ACC112 (cell line): ENCODE data around the gene SMAP1.

Experiments
- H2AFZ ChIP-seq: fragments of 200-600 bp; sonication (generic); one replicate; pipeline ENCODE4 v1.6.0; 2017; ENCODE audit warnings: antibody characterized with exemption, low read length; ENCODE audit not compliant: unreplicated experiment
- H3K27ac ChIP-seq: fragments of 200-600 bp; sonication (generic); 2 replicates; pipeline ENCODE4 v1.5.1; 2014; ENCODE audit warnings: low read depth, mild to moderate bottlenecking, antibody characterized with exemption, low read length, moderate library complexity
- H3K27me3 ChIP-seq: fragments of 200-600 bp; sonication (generic); 2 replicates; pipeline ENCODE4 v1.6.1; 2014; ENCODE audit warnings: mild to moderate bottlenecking, antibody characterized with exemption, low read length, moderate library complexity, mixed read lengths; ENCODE audit not compliant: insufficient read depth
- H3K36me3 ChIP-seq: fragments of 200-600 bp; sonication (generic); 2 replicates; pipeline ENCODE4 v1.6.1; 2016; ENCODE audit warnings: mild to moderate bottlenecking, antibody characterized with exemption, low read length, moderate library complexity, mixed read lengths; ENCODE audit not compliant: insufficient read depth
- H3K4me1 ChIP-seq: fragments of 200-600 bp; sonication (generic); one replicate; pipeline ENCODE4 v1.6.1; 2016; ENCODE audit warnings: low read length, mixed read lengths; ENCODE audit not compliant: insufficient read depth, unreplicated experiment, control insufficient read depth
- H3K4me3 ChIP-seq: fragments of 200-600 bp; sonication (generic); 2 replicates; pipeline ENCODE4 v1.5.1; 2014; ENCODE audit warnings: mild to moderate bottlenecking, low read depth, low read length
- H3K79me2 ChIP-seq: fragments of 200-600 bp; sonication (generic); one replicate; pipeline ENCODE4 v1.6.0; 2016; ENCODE audit warnings: low read length; ENCODE audit not compliant: control insufficient read depth, unreplicated experiment, insufficient read depth

The SMAP1 gene

DNA sequence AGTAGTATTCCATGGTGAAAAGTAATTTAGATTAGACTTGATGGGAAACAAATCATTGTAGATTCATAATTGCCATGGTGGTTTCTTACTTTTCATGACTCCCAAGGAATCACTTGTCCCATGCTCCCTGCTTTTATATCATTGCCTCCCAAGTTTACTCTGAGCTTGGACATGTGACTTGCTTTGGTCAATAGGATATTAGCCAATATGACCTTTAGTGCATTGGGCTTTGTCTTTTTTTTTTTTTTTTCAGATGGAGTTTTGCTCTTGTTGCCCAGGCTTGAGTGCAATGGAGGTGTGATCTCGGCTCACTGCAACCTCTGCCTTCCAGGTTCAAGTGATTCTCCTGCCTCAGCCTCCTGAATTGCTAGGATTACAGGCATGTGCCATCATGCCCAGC is 15.5 kb upstream of the SMAP1 start:
- H3K27me3 ChIP-seq = no peaks in the 10 kb centered on the region
- no peaks in the 10 kb centered on the region for H3K36me3 ChIP-seq
- H3K4me1 ChIP-seq = no peaks in the 10 kb centered on the region
- H3K4me3 ChIP-seq = no peak overlapping the region
- H3K27ac ChIP-seq = no peak overlapping the region
- no peaks in the 10 kb centered on the region for H3K79me2 ChIP-seq
- no peak overlapping the region for H2AFZ ChIP-seq

DNA sequence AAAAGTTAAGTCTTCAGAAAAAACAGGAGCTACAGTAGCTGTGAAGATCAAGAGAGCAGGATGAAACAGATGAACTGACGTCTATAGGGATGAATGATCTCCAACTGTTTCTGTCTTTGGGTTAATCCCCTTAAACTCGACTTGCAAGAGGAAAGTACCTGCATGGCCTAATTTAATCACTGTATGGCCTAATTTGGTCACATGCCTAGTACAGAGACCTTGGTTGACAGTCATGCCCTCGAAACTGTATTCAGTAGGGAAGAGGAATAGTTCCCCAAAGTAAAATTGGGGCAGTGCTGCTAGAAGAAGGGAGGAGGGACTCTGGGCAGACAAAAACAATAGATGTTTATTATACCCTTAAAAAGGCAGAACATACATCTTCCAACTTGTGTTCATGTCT is 10.0 kb upstream of the SMAP1 start:
- no peak overlapping the region for H3K4me3 ChIP-seq
- H3K79me2 ChIP-seq = no peaks in the 10 kb centered on the region
- no peak overlapping the region for H3K27ac ChIP-seq
- peaks cover 19% of the 10 kb centered on the region; the same call in 1 of the 2 replicates for H3K27me3 ChIP-seq
- no peaks in the 10 kb centered on the region for H3K36me3 ChIP-seq
- no peaks in the 10 kb centered on the region for H3K4me1 ChIP-seq
- H2AFZ ChIP-seq = no peak overlapping the region

DNA sequence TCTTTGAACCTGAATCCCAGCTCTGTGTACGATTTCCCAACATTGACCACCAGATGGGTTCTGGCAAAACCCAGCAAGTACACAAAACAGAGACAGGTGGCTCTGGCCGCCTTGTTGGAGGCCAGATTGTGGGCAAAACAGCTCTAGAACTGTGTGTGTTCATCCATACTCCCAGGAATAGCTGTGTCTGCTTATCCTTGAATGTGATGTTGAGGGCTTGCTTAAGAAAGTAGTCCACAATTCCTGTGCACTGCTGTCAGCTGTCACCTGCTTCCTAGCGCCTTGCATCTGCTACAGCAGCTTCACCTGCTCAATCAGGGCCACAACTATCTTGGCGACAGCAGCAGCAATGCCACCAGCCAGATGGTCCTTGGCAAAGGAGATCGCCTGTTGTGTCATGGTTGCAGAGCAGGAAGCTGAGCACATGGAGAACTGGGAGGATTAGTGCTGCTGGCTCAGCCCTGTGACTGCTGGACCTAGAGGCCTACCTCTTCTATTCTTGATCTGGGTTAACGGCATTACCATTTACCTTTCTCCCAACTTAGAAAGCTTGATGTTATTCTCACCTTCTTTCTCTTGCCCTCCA is 3.7 kb upstream of the SMAP1 start:
- no peak overlapping the region for H2AFZ ChIP-seq
- H3K27ac ChIP-seq = no peak overlapping the region
- no peak overlapping the region for H3K4me3 ChIP-seq
- H3K79me2 ChIP-seq = peaks cover 7% of the 10 kb centered on the region
- peaks cover 19% of the 10 kb centered on the region; the same call in 1 of the 2 replicates for H3K27me3 ChIP-seq
- no peaks in the 10 kb centered on the region for H3K36me3 ChIP-seq
- H3K4me1 ChIP-seq = peaks cover 9% of the 10 kb centered on the region

DNA sequence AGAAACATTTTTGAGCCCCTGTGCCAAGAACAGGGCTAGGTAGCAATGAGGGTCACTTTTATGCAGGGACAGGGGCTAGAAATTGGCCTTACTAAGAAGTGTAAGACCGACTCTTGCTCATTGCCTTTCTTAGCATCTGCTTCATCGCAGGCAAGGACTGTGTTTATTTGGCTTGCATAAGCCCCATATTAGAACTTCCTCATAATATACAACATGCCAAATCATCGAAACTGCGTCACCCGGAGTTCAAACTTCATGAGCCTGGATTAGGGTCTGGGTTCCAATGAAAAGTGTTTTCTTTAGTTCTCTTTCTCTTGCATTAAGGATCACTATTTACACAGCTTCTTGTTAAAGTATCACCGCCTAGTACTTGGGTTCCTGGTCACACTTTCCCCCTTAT is 977 bp upstream of the SMAP1 start:
- peaks cover 32% of the 10 kb centered on the region for H3K79me2 ChIP-seq
- peaks cover 13% of the 10 kb centered on the region for H3K4me1 ChIP-seq
- peak overlapping the region; percentile 92 for H2AFZ ChIP-seq
- H3K4me3 ChIP-seq = peak overlapping the region; percentile 85
- peaks cover 10% of the 10 kb centered on the region; the same call in 1 of the 2 replicates for H3K27me3 ChIP-seq
- no peak overlapping the region for H3K27ac ChIP-seq
- H3K36me3 ChIP-seq = no peaks in the 10 kb centered on the region

DNA sequence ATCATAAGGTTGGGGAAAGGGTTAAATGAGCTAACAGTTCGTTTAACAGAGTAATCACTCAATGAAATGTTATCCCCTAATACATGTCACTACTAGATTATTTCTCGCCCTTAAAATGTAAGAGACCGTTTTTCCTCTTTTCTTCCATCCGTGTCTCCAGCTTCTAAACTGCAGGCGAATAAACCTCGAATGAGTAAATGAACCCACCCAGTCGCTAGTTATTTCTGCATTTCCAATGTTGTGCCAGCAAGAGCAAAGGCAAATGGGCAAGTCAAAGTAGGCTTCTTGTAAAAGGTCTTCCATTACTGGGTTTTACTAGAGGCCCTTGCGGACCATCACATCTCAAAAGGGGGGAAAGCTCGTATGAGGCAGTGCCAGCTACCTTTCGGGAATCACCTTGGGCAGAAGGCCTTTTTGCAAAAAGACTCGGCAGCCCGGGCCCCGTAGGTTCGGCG is 400 bp upstream of the SMAP1 start:
- H3K36me3 ChIP-seq = no peaks in the 10 kb centered on the region
- H3K4me3 ChIP-seq = peak overlapping the region; percentile 85
- peaks cover 37% of the 10 kb centered on the region for H3K79me2 ChIP-seq
- no peak overlapping the region for H3K27ac ChIP-seq
- H3K4me1 ChIP-seq = peaks cover 13% of the 10 kb centered on the region
- H2AFZ ChIP-seq = peak overlapping the region; percentile 92
- peaks cover 4% of the 10 kb centered on the region; the same call in 1 of the 2 replicates for H3K27me3 ChIP-seq

DNA sequence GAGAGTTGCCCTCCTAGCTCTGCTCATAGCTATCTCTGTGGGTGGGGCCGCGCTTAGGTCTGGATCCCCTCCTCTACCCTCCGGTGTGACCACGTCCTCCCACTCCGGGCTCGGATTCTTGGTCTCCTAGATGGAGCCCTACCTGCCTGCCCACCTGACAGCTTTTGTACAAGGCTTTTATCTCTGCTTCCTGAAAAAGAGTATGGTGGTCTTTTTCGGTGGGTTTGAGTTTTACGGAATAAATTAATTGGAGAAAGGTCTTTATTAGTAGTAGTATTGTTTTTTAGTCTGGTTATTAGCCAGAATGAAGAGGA is 773 bp downstream of the SMAP1 start:
- Histone ChIP-seq H2AFZ (peak overlapping the region; percentile 64), H3K79me2 (peaks cover 46% of the 10 kb centered on the region), H3K36me3 (no peaks in the 10 kb centered on the region), H3K4me3 (peak overlapping the region; percentile 85), H3K27me3 (no peaks in the 10 kb centered on the region), H3K27ac (no peak overlapping the region), H3K4me1 (peaks cover 18% of the 10 kb centered on the region)

DNA sequence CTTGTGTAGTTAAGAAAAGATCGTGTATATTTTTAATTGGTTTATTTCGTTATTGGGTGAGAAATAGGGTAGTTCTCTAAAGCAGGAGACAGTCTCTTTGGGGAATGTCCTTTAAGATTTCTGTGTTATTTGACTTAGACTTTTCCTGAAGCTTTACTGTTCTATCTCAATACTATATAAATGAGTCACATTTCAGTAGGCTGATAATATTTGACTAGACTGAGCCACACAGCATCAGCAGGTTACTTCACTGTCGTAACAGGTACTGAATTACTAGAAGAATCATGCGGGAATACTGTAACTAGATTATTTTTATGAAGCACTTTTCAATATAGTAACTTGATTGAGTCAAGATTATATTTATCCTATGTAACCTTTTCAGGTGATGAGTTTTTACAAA is 1.4 kb downstream of the SMAP1 start:
- Histone ChIP-seq H2AFZ (no peak overlapping the region), H3K4me1 (peaks cover 21% of the 10 kb centered on the region), H3K4me3 (peak overlapping the region; percentile 85), H3K36me3 (no peaks in the 10 kb centered on the region), H3K27ac (no peak overlapping the region), H3K79me2 (peaks cover 48% of the 10 kb centered on the region), H3K27me3 (no peaks in the 10 kb centered on the region)

DNA sequence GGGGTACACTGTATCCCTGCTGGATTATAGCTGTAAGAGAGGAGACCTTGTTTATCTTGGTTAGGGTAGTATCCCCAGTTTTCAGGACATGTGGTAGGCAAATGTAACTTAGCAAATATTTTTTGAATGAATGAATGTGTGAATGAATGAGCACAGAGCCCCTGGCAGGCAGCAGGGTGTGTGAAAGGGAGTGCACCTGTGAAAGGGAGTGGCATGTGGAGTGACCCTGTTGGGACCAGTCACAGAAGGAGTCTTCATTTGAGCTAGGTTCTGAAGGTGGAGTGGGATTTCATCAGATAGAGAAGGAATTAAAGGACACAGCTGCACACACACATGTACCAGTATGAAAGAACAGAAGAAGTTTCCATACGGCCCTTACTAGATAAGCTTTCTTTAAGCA is 4.9 kb downstream of the SMAP1 start:
- peaks cover 66% of the 10 kb centered on the region for H3K79me2 ChIP-seq

DNA sequence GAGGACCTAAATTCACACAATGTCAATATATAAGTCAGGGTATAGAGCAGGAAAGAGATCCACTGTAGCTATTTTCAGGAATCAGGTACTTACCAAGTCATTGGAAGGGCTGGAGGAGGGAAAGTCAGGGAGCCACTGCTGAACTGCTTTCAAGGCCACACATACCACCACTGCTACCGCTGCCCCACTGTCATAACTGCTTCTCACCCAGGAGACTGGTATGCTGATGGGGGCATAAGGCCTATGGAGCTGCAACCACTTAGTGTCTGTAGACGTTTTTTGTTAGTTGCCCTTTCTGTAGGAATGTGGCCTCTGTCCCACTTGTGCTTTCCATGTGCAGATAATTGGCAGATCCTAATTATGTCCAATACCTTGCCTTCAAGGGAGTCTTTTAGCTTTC is 5.4 kb downstream of the SMAP1 start:
- Histone ChIP-seq H3K27ac (no peak overlapping the region), H2AFZ (no peak overlapping the region), H3K4me1 (peaks cover 13% of the 10 kb centered on the region), H3K36me3 (no peaks in the 10 kb centered on the region), H3K4me3 (no peak overlapping the region), H3K79me2 (peaks cover 66% of the 10 kb centered on the region), H3K27me3 (no peaks in the 10 kb centered on the region)

More for the DNA sequence above, 4.9 kb downstream of the SMAP1 start:
- H3K27ac ChIP-seq = no peak overlapping the region
- no peaks in the 10 kb centered on the region for H3K36me3 ChIP-seq
- no peak overlapping the region for H2AFZ ChIP-seq
- H3K27me3 ChIP-seq = no peaks in the 10 kb centered on the region
- H3K4me1 ChIP-seq = peaks cover 13% of the 10 kb centered on the region
- H3K4me3 ChIP-seq = no peak overlapping the region

DNA sequence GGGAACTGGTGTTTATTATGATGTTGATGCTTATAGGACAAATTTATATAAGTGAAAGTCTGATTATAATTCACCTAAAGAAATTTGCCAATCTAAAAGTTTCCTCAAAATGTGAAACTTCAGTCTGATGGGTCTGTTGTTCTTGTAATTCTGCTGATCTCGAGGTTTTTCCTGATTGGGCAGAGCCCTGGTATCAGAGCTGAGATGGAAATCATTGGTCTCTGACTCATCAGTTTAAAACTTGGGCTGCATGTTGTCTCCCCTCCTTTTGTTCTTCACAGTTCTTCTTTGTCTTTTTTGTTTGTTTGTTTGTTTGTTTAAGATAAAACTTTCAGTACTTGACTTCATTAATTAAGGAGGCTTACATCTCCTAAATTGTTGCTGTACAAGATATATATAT is 5.9 kb downstream of the SMAP1 start:
- no peak overlapping the region for H3K4me3 ChIP-seq
- H3K79me2 ChIP-seq = peaks cover 65% of the 10 kb centered on the region

DNA sequence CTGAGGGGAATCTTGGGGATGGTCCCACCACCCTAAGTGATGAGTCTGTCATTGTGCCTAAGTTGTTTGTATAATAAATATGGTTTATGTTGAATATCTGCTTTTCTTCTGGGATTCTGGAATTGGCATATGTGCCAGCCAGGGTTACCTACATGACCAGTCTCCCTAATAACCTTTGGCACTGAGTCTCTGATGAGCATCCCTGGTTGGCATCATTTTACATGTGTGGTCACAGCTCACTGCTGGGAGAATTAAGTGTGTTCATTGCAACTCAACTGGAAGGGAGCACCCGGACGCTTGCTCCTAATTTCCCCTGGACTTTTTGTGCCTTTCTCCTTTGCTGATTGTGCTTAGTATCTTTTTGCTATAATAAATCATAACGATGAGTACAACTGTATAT is 8.1 kb downstream of the SMAP1 start:
- H3K79me2 ChIP-seq = peaks cover 49% of the 10 kb centered on the region
- H3K36me3 ChIP-seq = no peaks in the 10 kb centered on the region
- H3K27me3 ChIP-seq = no peaks in the 10 kb centered on the region
- H3K4me1 ChIP-seq = peaks cover 8% of the 10 kb centered on the region
- H3K4me3 ChIP-seq = no peak overlapping the region
- no peak overlapping the region for H3K27ac ChIP-seq
- no peak overlapping the region for H2AFZ ChIP-seq

More for the DNA sequence above, 5.9 kb downstream of the SMAP1 start:
- no peak overlapping the region for H2AFZ ChIP-seq
- no peaks in the 10 kb centered on the region for H3K27me3 ChIP-seq
- H3K27ac ChIP-seq = no peak overlapping the region
- peaks cover 13% of the 10 kb centered on the region for H3K4me1 ChIP-seq
- H3K36me3 ChIP-seq = no peaks in the 10 kb centered on the region
